ENCODE data around the gene CSNK1D.
"Not testable (repeated sequence)": the region's sequence is repeated elsewhere in the genome, so short reads cannot be mapped to it uniquely, and the experiment has no call there.

The CSNK1D gene

GRCh38 chr17:82262344-82262743, 11.2 kb downstream of the CSNK1D start:
- in situ Hi-C loops (cut with HindIII; ENCODE audit: low pct_ligation_motif_present, low pct_unique_long_range_greater_than_20kb, low sequenced_read_pairs), result no loop called here
- DNase-seq, result no peak

- in situ Hi-C loops (cut with HindIII; ENCODE audit: low pct_ligation_motif_present, low pct_unique_long_range_greater_than_20kb, low sequenced_read_pairs); DNase-seq: not testable (repeated sequence)
These were observed 13.2 kb downstream of the CSNK1D start for GRCh38 chr17:82259972-82260961.

- in situ Hi-C loops (cut with HindIII; ENCODE audit: low pct_ligation_motif_present, low pct_unique_long_range_greater_than_20kb, low sequenced_read_pairs), result no loop called here
- no peak for DNase-seq
These were observed 14.9 kb downstream of the CSNK1D start for GRCh38 chr17:82258555-82258954.

- in situ Hi-C loops (cut with HindIII; ENCODE audit: low pct_ligation_motif_present, low pct_unique_long_range_greater_than_20kb, low sequenced_read_pairs), result no loop called here
- DNase-seq, result no peak
These were observed 16.0 kb downstream of the CSNK1D start for GRCh38 chr17:82257473-82257872.

GRCh38 chr17:82256242-82256885, 17.1 kb downstream of the CSNK1D start:
- no peak for DNase-seq
- in situ Hi-C loops (cut with HindIII; ENCODE audit: low pct_ligation_motif_present, low pct_unique_long_range_greater_than_20kb, low sequenced_read_pairs), result no loop called here

- DNase-seq, result no peak
- in situ Hi-C loops (cut with HindIII; ENCODE audit: low pct_ligation_motif_present, low pct_unique_long_range_greater_than_20kb, low sequenced_read_pairs), result no loop called here
These were observed 18.0 kb downstream of the CSNK1D start for GRCh38 chr17:82255402-82255972.

- in situ Hi-C loops (cut with HindIII; ENCODE audit: low pct_ligation_motif_present, low pct_unique_long_range_greater_than_20kb, low sequenced_read_pairs), result not testable (repeated sequence)
These were observed 18.8 kb downstream of the CSNK1D start for GRCh38 chr17:82254746-82255145.

GRCh38 chr17:82254096-82254495, 19.4 kb downstream of the CSNK1D start:
- in situ Hi-C loops (cut with HindIII; ENCODE audit: low pct_ligation_motif_present, low pct_unique_long_range_greater_than_20kb, low sequenced_read_pairs); DNase-seq: not testable (repeated sequence)

More at GRCh38 chr17:82254746-82255145, 18.8 kb downstream of the CSNK1D start:
- not testable (repeated sequence) for DNase-seq

GRCh38 chr17:82253179-82253544, 20.3 kb downstream of the CSNK1D start:
- in situ Hi-C loops (cut with HindIII; ENCODE audit: low pct_ligation_motif_present, low pct_unique_long_range_greater_than_20kb, low sequenced_read_pairs), result no loop called here
- no peak for DNase-seq

- no peak for DNase-seq
- in situ Hi-C loops (cut with HindIII; ENCODE audit: low pct_ligation_motif_present, low pct_unique_long_range_greater_than_20kb, low sequenced_read_pairs), result no loop called here
These were observed 20.9 kb downstream of the CSNK1D start for GRCh38 chr17:82252511-82253178.

- in situ Hi-C loops (cut with HindIII; ENCODE audit: low pct_ligation_motif_present, low pct_unique_long_range_greater_than_20kb, low sequenced_read_pairs), result no loop called here
- no peak for DNase-seq
These were observed 22.5 kb downstream of the CSNK1D start for GRCh38 chr17:82250868-82251500.

GRCh38 chr17:82249896-82250581, 23.5 kb downstream of the CSNK1D start:
- no peak for DNase-seq
- in situ Hi-C loops (cut with HindIII; ENCODE audit: low pct_ligation_motif_present, low pct_unique_long_range_greater_than_20kb, low sequenced_read_pairs), result no loop called here

- in situ Hi-C loops (cut with HindIII; ENCODE audit: low pct_ligation_motif_present, low pct_unique_long_range_greater_than_20kb, low sequenced_read_pairs), result no loop called here
- no peak for DNase-seq
These were observed 24.5 kb downstream of the CSNK1D start for GRCh38 chr17:82248815-82249674.

GRCh38 chr17:82247856-82248671, 25.4 kb downstream of the CSNK1D start:
- in situ Hi-C loops (cut with HindIII; ENCODE audit: low pct_ligation_motif_present, low pct_unique_long_range_greater_than_20kb, low sequenced_read_pairs), result no loop called here

GRCh38 chr17:82247182-82247823, 26.2 kb downstream of the CSNK1D start:
- no peak for DNase-seq
- in situ Hi-C loops (cut with HindIII; ENCODE audit: low pct_ligation_motif_present, low pct_unique_long_range_greater_than_20kb, low sequenced_read_pairs), result no loop called here

More at GRCh38 chr17:82247856-82248671, 25.4 kb downstream of the CSNK1D start:
- no peak for DNase-seq
